GM12878 (cell line): ENCODE results near the gene HOXA10. TPM values are rescaled to one million over a fixed set of nuclear protein-coding genes. Genes with fewer than 3 reads are reported as not detected.

Experiments
- CUX1 ChIP-seq: IDR thresholded peaks from 2 replicates; pipeline ENCODE4 v1.6.1; 2012; ENCODE audit warnings: improper control_type of control experiment, low read depth, low read length; ENCODE audit not compliant: insufficient replicate concordance
- GATAD2B ChIP-seq: fragments of 450-650 bp; conservative IDR thresholded peaks from 2 replicates; pipeline ENCODE4 v1.6.1; 2017; ENCODE audit warnings: low read depth, mild to moderate bottlenecking, moderate library complexity
- IKZF1 ChIP-seq: fragments of 450-650 bp; conservative IDR thresholded peaks from 2 replicates; pipeline ENCODE4 v1.6.1; 2017; ENCODE audit warnings: antibody characterized with exemption, mild to moderate bottlenecking
- KLF5 ChIP-seq: fragments of 450-650 bp; IDR thresholded peaks from 2 replicates; pipeline ENCODE4 v1.6.1; 2014; ENCODE audit warnings: mild to moderate bottlenecking; ENCODE audit not compliant: partially characterized antibody
- NFIC ChIP-seq: IDR thresholded peaks from 2 replicates; pipeline ENCODE4 v1.6.1; 2012; ENCODE audit warnings: low read depth, mild to moderate bottlenecking, inconsistent platforms, low read length, moderate library complexity
- NKRF ChIP-seq: fragments of 450-650 bp; conservative IDR thresholded peaks from 2 replicates; pipeline ENCODE4 v1.6.1; 2017; ENCODE audit warnings: mild to moderate bottlenecking, moderate library complexity
- POLR2A ChIP-seq: IDR thresholded peaks from 2 replicates; pipeline ENCODE4 v1.6.1; 2011; ENCODE audit warnings: low read depth, mild to moderate bottlenecking, low read length
- RCOR1 ChIP-seq: conservative IDR thresholded peaks from 2 replicates; pipeline ENCODE4 v1.6.1; 2012; ENCODE audit warnings: low read depth, low read length, improper control_type of control experiment
- SPI1 ChIP-seq: IDR thresholded peaks from 2 replicates; pipeline ENCODE4 v1.6.1; 2011; ENCODE audit warnings: low read depth, mild to moderate bottlenecking, low read length, moderate library complexity, borderline replicate concordance; ENCODE audit not compliant: insufficient read depth
- polyA plus RNA-seq, 11 experiments: library from polyadenylated mRNA; depleted of rRNA in 4 of 11; unstranded in 6 of 11; stranded (reverse) in 5 of 11; fragments of >200 nt; fragmentation: Nextera tagmentation in 4 of 11; fragmentation: Illumina TruSeq in 1 of 11; extraction: Ambion mirVana in 4 of 11; extraction: Trizol in 1 of 11; gene quantifications; 1 replicate in 1 of 11; 2 replicates in 10 of 11; pipeline versions ENCODE4 v1.2.1 to v1.2.3, GENCODE V29; 2011 to 2016; ENCODE audit warnings: inconsistent platforms in 2 of 11, missing spikeins in 2 of 11, low read depth in 1 of 11
- total RNA-seq, 4 experiments: library from RNA; depleted of rRNA in 3 of 4; stranded (reverse); fragments of >200 nt in 3 of 4; fragmentation: Illumina TruSeq in 1 of 4; extraction: Trizol in 1 of 4; gene quantifications; 2 replicates each; pipeline versions ENCODE4 v1.2.1 to v1.2.3, GENCODE V29; 2013 to 2021
- TF ChIP-seq, protein P1 (sequence below): fragments of 450-650 bp; formaldehyde crosslinking; IDR thresholded peaks from 2 replicates; pipeline ENCODE4 v1.4.0; 2020; ENCODE audit warnings: mild to moderate bottlenecking, moderate library complexity

HOXA10 gene
- total and polyA plus RNA-seq, 10 of the 15 experiments (the other 5 are each of a cell fraction or from before 2014, with no cell fraction given): not detected

- no peak for TF ChIP-seq SPI1
- TF ChIP-seq, protein P1, sequence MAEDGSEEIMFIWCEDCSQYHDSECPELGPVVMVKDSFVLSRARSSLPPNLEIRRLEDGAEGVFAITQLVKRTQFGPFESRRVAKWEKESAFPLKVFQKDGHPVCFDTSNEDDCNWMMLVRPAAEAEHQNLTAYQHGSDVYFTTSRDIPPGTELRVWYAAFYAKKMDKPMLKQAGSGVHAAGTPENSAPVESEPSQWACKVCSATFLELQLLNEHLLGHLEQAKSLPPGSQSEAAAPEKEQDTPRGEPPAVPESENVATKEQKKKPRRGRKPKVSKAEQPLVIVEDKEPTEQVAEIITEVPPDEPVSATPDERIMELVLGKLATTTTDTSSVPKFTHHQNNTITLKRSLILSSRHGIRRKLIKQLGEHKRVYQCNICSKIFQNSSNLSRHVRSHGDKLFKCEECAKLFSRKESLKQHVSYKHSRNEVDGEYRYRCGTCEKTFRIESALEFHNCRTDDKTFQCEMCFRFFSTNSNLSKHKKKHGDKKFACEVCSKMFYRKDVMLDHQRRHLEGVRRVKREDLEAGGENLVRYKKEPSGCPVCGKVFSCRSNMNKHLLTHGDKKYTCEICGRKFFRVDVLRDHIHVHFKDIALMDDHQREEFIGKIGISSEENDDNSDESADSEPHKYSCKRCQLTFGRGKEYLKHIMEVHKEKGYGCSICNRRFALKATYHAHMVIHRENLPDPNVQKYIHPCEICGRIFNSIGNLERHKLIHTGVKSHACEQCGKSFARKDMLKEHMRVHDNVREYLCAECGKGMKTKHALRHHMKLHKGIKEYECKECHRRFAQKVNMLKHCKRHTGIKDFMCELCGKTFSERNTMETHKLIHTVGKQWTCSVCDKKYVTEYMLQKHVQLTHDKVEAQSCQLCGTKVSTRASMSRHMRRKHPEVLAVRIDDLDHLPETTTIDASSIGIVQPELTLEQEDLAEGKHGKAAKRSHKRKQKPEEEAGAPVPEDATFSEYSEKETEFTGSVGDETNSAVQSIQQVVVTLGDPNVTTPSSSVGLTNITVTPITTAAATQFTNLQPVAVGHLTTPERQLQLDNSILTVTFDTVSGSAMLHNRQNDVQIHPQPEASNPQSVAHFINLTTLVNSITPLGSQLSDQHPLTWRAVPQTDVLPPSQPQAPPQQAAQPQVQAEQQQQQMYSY (CRISPR knock-in tag): no peak
- no peak for TF ChIP-seq RCOR1
- no peak for TF ChIP-seq KLF5
- TF ChIP-seq IKZF1: no peak
- TF ChIP-seq NKRF: no peak
- no peak for TF ChIP-seq GATAD2B
- no peak for TF ChIP-seq CUX1
- TF ChIP-seq NFIC: no peak
- TF ChIP-seq POLR2A: no peak
These were observed 41.1 kb downstream of the HOXA10 start (continued) for GRCh38 chr7:27132978-27133377.
